GM18511 (cell line): ENCODE results near the gene HSFX3.
"Not testable (repeated sequence)": the region's sequence is repeated elsewhere in the genome, so short reads cannot be mapped to it uniquely, and the experiment has no call there.

Experiments used
- ATAC-seq: cut with Tn5 transposase; IDR thresholded peaks from one replicate; pipeline ENCODE4 v1.9.1; 2021; ENCODE audit warnings: mild to moderate bottlenecking, moderate library complexity; ENCODE audit not compliant: unreplicated experiment

The HSFX3 gene

DNA sequence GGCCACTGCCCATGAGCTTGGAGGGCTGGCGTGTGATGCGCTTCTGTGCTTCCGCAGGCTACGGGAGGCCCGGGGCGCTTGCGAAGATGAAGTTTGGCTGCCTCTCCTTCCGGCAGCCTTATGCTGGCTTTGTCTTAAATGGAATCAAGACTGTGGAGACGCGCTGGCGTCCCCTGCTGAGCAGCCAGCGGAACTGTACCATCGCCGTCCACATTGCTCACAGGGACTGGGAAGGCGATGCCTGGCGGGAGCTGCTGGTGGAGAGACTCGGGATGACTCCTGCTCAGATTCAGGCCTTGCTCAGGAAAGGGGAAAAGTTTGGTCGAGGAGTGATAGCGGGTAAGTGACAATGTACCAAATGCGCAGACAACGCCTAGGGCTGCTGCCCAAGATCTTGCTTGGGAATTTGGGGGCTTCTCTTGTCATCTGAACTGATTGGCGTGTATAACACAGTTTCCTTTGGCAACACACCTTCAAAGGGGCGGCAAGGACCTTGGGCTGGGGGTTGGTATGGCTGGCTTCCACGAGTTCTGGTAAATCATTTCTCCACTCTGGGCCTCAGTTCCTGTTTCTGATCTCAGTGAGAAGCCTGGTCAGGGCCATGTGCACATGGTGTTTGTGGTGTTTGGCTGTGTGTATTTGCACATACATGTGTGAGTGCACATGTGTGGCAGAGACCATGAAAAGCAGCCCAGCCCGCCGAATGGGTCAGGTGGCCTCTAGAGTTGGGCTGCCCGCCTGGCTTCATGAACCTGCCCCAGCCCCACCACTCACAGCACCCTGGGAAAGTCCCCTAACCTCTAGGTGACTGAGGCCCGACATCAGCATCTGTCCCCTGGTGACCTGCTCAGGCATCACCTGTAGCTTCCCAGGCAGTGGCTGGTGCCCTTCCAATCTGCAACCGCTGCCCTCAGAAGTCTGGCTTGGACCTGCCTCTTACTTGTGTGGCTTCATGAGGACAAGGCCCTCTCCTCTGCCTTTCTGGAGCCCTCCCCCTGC lies 3.9 kb downstream of the HSFX3 start:
- ATAC-seq: peak; percentile 56

- no peak for ATAC-seq
Observed at GRCh38 chrX:149541521-149542047, 8.1 kb downstream of the HSFX3 start.

DNA sequence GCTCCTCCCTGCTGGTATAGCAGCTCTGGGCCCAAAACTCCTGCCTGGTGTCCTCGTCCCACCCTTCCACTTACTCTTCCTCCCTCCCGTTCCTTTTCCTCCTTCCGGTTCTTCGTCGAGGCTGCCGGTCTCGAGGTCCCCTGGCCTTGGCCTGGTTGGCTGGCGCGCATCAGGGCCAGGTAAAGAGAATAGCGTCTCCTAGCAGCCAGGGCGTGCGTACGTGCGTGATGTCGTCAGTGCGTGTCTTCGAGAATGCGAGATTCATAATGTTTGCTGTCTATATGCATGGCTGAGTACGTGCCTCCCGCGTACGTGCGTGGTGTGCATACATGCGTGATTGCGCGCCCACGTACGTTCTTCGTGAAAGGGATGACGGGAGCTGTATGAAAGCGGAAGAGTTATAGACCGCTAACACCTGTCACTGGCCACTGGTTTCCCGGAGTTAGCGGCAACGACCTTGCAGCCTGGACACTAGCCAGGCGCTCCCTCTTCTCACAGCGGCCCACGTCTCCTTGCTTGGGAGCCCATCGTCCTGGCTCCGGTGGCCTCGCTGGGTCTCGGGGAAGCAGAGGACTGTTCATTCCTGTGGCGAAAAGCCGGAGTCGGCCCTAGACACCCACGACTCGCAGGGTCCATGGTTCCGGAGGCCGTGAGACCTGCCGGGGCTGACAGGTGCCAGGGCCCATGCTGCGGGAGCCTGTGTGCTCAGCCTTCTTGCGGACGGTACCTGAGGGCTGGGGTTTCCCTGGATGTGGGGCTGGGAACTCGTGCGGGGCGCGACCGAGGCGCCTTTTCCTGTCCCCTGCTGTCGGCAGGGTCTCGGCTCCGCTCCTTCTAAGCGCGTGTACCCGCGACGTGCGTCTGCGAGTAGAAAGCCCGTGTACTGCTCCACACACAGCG lies 8.9 kb downstream of the HSFX3 start, which contains the start of gene EOLA1:
Gene EOLA1, plus strand, starts transcription at position 392 of the 900 bp plus-strand sequence. CDS start 4,619 bp downstream, outside the sequence.
- ATAC-seq: peak; percentile 77

DNA sequence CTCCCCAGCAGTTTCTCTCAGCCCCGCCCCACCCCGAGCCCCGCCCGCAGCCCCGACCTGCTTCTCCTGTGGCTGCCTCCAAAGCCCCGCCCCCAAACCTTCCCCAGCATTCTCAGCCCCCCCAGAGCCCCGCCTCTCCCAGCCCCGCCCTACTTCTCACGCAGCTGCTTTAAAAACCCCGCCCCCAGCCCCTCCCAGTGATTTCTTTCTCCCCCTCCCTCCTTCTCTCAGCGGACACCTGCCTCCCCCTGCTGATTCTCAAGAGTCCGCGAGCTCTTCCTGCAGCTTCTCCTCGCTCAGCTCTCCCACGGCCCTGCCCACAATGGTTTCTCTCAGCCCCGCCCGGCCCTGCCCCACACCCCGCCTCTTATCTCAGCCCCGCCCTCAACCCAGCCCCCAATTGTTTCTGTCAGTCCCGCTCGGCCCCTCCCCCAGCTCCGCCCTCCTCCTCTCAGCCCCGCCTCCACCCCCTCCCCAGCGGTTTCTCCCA lies 9.5 kb downstream of the HSFX3 start:
- peak; percentile 21 for ATAC-seq

GRCh38 chrX:149539283-149540130 lies 10.2 kb downstream of the HSFX3 start:
- peak; percentile 39 for ATAC-seq

DNA sequence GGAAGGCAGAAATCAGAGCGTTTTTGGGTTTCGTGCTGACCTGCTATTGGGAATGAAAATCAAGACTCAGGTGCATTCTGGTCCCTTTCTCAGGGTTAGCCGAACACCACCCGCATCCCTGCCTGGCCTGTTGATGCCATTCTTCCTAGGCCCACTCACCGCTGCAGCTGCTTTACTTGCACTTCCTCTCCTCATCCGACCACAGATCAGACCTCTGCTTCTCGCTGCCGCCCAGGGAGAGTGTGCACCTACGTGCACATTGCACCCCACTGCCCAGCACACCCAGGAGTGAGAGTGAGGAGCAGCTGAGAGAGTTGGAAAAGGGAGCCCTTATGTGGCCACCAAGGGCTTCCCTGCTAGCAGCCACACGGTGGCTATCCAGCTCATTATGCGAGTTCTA lies 12.2 kb downstream of the HSFX3 start:
- peak; percentile 15 for ATAC-seq

DNA sequence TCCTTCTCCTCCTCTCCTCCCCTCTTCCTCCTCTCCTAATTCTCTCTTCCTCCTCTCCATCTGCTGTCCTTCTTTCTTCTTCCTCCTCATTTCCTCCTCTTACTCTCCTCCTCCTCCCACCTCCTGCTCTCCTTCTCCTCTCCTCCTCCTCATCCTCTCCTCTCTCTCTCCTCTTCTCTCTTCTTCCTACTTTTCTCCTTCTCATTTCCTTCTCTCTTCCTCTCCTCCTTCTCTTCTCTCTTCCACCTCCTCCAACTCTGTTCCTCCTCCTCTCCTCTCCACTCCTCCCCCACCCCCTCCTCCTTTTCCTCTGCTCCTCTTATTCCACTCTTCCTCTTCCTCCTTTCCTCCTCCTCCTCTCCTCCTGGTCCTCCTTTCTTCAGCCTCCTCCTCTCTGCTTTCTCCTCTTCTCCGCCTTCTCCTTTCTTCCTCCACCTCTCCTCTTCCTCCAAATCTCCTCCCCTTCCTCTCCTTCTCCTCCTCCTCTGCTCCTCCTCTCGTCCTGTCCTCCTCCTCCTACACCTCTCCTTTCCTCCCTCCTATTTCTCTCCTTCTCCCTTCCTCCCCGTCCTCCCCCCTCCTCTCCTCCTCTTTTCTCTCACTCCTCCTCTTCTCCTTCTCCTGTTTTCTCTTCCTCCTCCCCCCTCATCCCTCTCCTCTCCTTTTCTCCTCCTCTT lies 14.7 kb downstream of the HSFX3 start:
- ATAC-seq: not testable (repeated sequence)

- not testable (repeated sequence) for ATAC-seq
Observed at GRCh38 chrX:149533999-149534398, 15.7 kb downstream of the HSFX3 start.

DNA sequence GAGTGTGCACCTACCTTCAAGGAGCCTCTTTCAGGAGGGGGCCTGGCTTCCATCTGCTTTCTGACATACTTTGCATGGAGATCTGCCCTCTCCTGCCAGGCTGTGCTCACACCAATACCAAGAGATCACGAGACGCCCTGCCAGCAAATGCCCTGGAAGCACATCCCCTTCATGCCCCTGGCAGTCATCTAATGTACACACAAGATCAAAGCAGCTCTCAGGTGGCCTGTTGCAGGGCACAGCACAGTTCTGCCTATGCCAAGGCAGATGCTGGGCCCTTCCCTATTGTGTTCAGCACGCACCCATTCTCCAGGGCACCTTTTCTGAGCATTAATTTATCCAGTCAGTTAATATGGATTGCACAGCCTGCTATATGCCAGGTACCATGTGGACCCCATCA lies 16.9 kb downstream of the HSFX3 start:
- not testable (repeated sequence) for ATAC-seq

GRCh38 chrX:149531599-149531998 lies 18.1 kb downstream of the HSFX3 start:
- peak; percentile 82 for ATAC-seq

- no peak for ATAC-seq
Observed at GRCh38 chrX:149528381-149528780, 21.3 kb downstream of the HSFX3 start.

GRCh38 chrX:149527705-149528104 lies 22.0 kb downstream of the HSFX3 start:
- ATAC-seq: peak; percentile 21

DNA sequence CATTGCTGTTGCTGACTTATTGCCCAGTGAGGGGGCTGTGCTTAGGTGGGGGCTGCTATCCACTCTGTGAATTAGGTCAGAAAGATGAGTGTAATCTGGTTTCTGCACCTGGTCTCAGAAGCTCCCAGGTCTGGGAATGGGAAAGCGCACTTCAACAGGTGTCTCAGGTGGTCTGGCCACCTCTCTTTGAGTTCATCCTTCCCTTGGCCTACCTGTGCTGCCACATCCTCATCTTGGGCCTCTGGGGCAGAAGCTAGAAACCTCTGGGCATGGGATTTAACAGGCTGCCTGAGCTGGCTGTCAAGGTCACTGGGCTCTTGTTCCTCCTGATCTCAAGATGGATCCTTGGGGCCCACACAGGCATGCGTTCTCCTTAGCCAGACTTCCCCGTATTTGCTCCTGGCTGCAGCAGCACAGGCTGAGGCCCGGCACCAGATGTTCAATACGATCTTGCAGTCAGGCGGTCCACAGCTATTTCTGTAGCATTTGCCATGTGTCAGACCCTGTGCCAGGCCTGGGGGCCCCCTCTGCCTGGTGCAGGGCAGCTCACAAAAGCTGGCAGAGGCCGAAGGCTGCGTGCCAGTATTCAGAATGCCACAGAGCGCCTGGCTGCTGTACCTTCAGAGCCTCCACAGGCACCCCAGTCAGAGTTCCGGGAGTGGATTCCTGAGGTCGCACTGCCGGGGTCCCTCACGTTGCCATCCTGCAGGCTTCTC lies 23.2 kb downstream of the HSFX3 start:
- ATAC-seq: not testable (repeated sequence)

- ATAC-seq: peak; percentile 52
Observed at GRCh38 chrX:149525903-149526302, 23.8 kb downstream of the HSFX3 start.

DNA sequence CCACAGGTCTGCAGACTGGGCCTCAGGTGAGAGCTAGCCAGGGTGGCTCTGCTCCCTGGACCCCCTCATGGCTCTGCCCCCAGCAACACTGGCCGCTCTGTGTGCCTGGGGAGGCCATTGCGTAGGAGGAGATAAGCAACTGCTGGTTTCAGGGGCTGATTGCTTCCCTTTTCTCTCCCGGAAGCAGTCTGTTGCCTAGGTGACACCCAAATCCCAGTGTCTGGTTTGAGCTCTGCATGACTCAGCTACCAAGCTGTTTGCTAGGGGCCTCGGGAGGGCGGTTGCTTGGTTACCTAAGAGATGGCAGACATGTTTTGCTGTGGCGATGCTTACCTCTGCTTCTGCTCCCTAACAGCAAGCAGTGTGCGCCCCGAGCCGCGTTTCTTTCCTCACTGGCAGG lies 24.3 kb downstream of the HSFX3 start:
- peak; percentile 91 for ATAC-seq

GRCh38 chrX:149522916-149523315 lies 26.8 kb downstream of the HSFX3 start:
- ATAC-seq: no peak

- no peak for ATAC-seq
Observed at GRCh38 chrX:149521438-149521837, 28.3 kb downstream of the HSFX3 start.

DNA sequence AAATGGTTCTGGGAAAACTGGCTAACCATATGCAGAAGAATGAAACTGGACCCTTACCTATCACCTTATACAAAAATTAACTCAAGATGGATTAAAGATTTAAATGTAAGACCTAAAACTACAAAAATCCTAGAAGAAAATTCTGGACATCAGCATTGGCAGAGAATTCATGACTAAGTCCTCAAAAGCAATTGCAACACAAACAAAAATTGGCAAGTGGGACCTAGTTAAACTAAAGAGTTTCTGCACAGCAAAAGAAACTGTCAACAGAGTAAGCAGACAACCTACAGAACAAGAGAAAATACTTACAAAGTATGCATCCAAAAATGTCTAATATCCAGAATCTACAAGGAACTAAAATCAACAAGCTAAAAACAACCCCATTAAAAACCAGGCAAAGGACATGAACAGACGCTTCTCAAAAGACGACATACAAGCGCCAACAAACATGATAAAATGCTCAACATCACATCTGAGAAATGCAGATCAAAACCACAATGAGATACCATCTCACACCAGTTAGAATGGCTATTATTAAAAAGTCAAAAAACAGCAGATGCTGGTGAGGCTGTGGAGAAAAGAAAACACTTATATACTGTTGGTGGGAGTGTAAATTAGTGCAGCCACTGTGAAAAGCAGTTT lies 29.0 kb downstream of the HSFX3 start:
- ATAC-seq: not testable (repeated sequence)
